CD14-positive monocyte (primary cell): ENCODE measurements around the gene ZNF407. TPM values are rescaled to one million over a fixed set of nuclear protein-coding genes. Genes with fewer than 3 reads are reported as not detected.

Experiments
- DNase-seq, 3 donors: peaks; one replicate each; pipeline ENCODE4 v3.0.0-alpha.2; 2011 to 2022
- H2AFZ ChIP-seq: 2 replicates; pipeline ENCODE4 v1.6.0; 2012; ENCODE audit warnings: mild to moderate bottlenecking, low read depth, low read length, inconsistent platforms; ENCODE audit not compliant: insufficient read depth, poor library complexity, severe bottlenecking
- H3K27ac ChIP-seq, 2 donors: 1 replicate in 1 of 2; 2 replicates in 1 of 2; pipeline ENCODE4 v1.5.1; 2012 to 2013; ENCODE audit warnings: low read length in 2 of 2, control low read depth in 1 of 2, inconsistent platforms in 1 of 2, low read depth in 1 of 2, mild to moderate bottlenecking in 1 of 2
- H3K27me3 ChIP-seq, 2 donors: one replicate each; pipeline versions ENCODE4 v1.6.0 to v1.6.1; 2011 to 2013; ENCODE audit warnings: low read length in 2 of 2; ENCODE audit not compliant: control insufficient read depth in 2 of 2, insufficient read depth in 2 of 2
- H3K36me3 ChIP-seq, 2 donors: replicated peaks in 1 of 2; 1 replicate in 1 of 2; 2 replicates in 1 of 2; pipeline versions ENCODE4 v1.5.1 to v1.6.1; 2012 to 2013; ENCODE audit warnings: low read length in 2 of 2, control low read depth in 1 of 2, inconsistent platforms in 1 of 2, mild to moderate bottlenecking in 1 of 2; ENCODE audit not compliant: insufficient read depth in 2 of 2, control insufficient read depth in 1 of 2
- H3K4me1 ChIP-seq, 2 donors: 1 replicate in 1 of 2; 2 replicates in 1 of 2; pipeline versions ENCODE4 v1.5.1 to v1.6.1; 2012 to 2013; ENCODE audit warnings: low read length in 2 of 2, control low read depth in 1 of 2, inconsistent platforms in 1 of 2, mild to moderate bottlenecking in 1 of 2, moderate library complexity in 1 of 2; ENCODE audit not compliant: insufficient read depth in 2 of 2, control insufficient read depth in 1 of 2
- H3K4me2 ChIP-seq: replicated peaks from 2 replicates; pipeline ENCODE3; 2012; ENCODE audit warnings: low read length, moderate library complexity, mild to moderate bottlenecking; ENCODE audit not compliant: poor library complexity, severe bottlenecking; ENCODE audit errors: extremely low read depth
- H3K4me3 ChIP-seq, 3 experiments: fragments of 200-600 bp in 1 of 3; sonication (generic) in 1 of 3; replicated peaks in 1 of 3; 1 replicate in 2 of 3; 2 replicates in 1 of 3; pipeline ENCODE4 v1.5.1; 2011 to 2013; ENCODE audit warnings: low read length in 3 of 3, mild to moderate bottlenecking in 3 of 3, control low read depth in 2 of 3, low read depth in 2 of 3, inconsistent platforms in 1 of 3, moderate library complexity in 1 of 3
- H3K79me2 ChIP-seq: 2 replicates; pipeline ENCODE4 v1.6.0; 2012; ENCODE audit warnings: mild to moderate bottlenecking, control low read depth, inconsistent platforms, low read length, moderate library complexity; ENCODE audit not compliant: insufficient read depth
- H3K9ac ChIP-seq: 2 replicates; pipeline ENCODE4 v1.6.0; 2017; ENCODE audit warnings: low read length, mild to moderate bottlenecking; ENCODE audit not compliant: insufficient read depth, poor library complexity, severe bottlenecking
- H3K9me3 ChIP-seq, 2 donors: replicated peaks in 1 of 2; 1 replicate in 1 of 2; 2 replicates in 1 of 2; pipeline versions ENCODE4 v1.5.1 to v1.6.1; 2012 to 2013; ENCODE audit warnings: low read length in 2 of 2, control low read depth in 1 of 2; ENCODE audit not compliant: control insufficient read depth in 1 of 2, insufficient read depth in 1 of 2
- H4K20me1 ChIP-seq: 2 replicates; pipeline ENCODE4 v1.6.0; 2012; ENCODE audit warnings: mild to moderate bottlenecking, low read length, control low read depth, moderate library complexity; ENCODE audit not compliant: insufficient read depth
- H3K27ac Mint-ChIP-seq, 7 donors: one replicate each; pipeline ENCODE4 v1.8.0; 2020; ENCODE audit warnings: mild to moderate bottlenecking in 7 of 7, mixed read lengths in 7 of 7, moderate library complexity in 6 of 7, inconsistent platforms in 2 of 7
- H3K27me3 Mint-ChIP-seq, 3 donors: one replicate each; pipeline ENCODE4 v1.8.0; 2021 to 2022; ENCODE audit warnings: low read depth in 3 of 3, mild to moderate bottlenecking in 3 of 3, mixed read lengths in 3 of 3, moderate library complexity in 3 of 3, inconsistent platforms in 1 of 3
- H3K36me3 Mint-ChIP-seq, 2 donors: one replicate each; pipeline ENCODE4 v1.8.0; 2020; ENCODE audit warnings: mixed read lengths in 2 of 2, inconsistent platforms in 1 of 2, mild to moderate bottlenecking in 1 of 2
- H3K4me1 Mint-ChIP-seq: one replicate; pipeline ENCODE4 v1.8.0; 2020; ENCODE audit warnings: mild to moderate bottlenecking, mixed read lengths
- H3K4me3 Mint-ChIP-seq, 2 donors: one replicate each; pipeline ENCODE4 v1.8.0; 2020; ENCODE audit warnings: mild to moderate bottlenecking in 2 of 2, mixed read lengths in 2 of 2, moderate library complexity in 1 of 2
- H3K9me3 Mint-ChIP-seq, 7 donors: one replicate each; pipeline ENCODE4 v1.8.0; 2020 to 2022; ENCODE audit warnings: mixed read lengths in 7 of 7, mild to moderate bottlenecking in 6 of 7, moderate library complexity in 6 of 7, inconsistent platforms in 2 of 7
- CTCF ChIP-seq: fragments of 200-600 bp; IDR thresholded peaks from one replicate; pipeline ENCODE4 v1.8.0; 2022; ENCODE audit warnings: antibody characterized with exemption, mild to moderate bottlenecking
- WGBS: methylation state at CpG from one replicate; pipeline ENCODE4 v1.1.5; 2013; ENCODE audit warnings: missing lambda C conversion rate; ENCODE audit not compliant: insufficient coverage; 5-methylcytosine and 5-hydroxymethylcytosine counted together
- intact Hi-C, 2 donors: fragments of 100-400 bp; cut with micrococcal nuclease; formaldehyde crosslinking; loops; one replicate each; pipeline versions ENCODE4 v1.15.0 to v1.15.1; 2023
- polyA plus RNA-seq, 3 donors: library from polyadenylated mRNA; depleted of rRNA in 1 of 3; unstranded in 2 of 3; stranded (reverse) in 1 of 3; fragments of 300-500 nt in 2 of 3; fragments of >200 nt in 1 of 3; fragmentation: Illumina TruSeq in 2 of 3; gene quantifications; 1 replicate in 2 of 3; 2 replicates in 1 of 3; pipeline ENCODE4 v1.2.3, GENCODE V29; 2012 to 2021

The ZNF407 gene
- polyA plus RNA-seq, 3 donors, result 1.3 to 3.6 (median 1.6) TPM

DNA sequence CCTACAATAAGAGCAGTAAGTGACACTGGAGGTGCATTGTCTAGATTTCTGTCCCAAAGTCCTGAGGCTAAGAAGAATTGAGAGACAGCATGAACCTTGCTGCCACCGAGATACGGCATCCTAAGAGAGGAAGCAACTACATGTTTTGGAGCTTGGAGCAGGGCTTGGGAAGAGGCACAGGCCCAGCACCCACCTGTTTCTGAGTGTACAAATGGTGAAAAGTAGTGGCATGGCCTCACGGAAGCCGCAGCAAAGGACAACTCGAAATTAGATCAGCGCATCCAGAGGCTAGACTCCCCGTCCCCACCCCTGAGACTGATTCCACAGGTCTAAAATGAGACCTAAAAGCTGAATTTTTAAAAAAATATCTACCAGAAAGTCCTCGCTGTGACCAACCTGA is 483.8 kb downstream of the ZNF407 start:
- Histone ChIP-seq H3K4me2 (no peak overlapping the region), H3K27me3 (no peaks in the 10 kb centered on the region), H3K4me1 (no peaks in the 10 kb centered on the region), H3K27ac (no peak overlapping the region), H2AFZ (no peak overlapping the region), H3K36me3 (no peaks in the 10 kb centered on the region), H3K4me3 (no peak overlapping the region), H3K79me2 (no peaks in the 10 kb centered on the region), H3K9ac (no peak overlapping the region), H3K9me3 (peaks cover 12 to 18% of the 10 kb centered on the region in 2 donors), H4K20me1 (no peaks in the 10 kb centered on the region)
- Mint-ChIP-seq H3K9me3 (peaks cover 14 to 32% (median 25%) of the 10 kb centered on the region in 7 donors), H3K4me1 (no peaks in the 10 kb centered on the region), H3K27ac (peak overlapping the region in 1 of 7 donors; percentile 13), H3K36me3 (no peaks in the 10 kb centered on the region), H3K27me3 (peaks cover 8 to 12% (median 11%) of the 10 kb centered on the region in 3 donors), H3K4me3 (no peak overlapping the region)
- no peak for DNase-seq
- no peak for TF ChIP-seq CTCF
- WGBS, result 96% methylated on average over 4 of the region's 8 CpGs
- intact Hi-C loops, result no loop called here

- H2AFZ ChIP-seq, result no peak overlapping the region
- Mint-ChIP-seq H3K27me3 (peaks cover 8 to 11% (median 8%) of the 10 kb centered on the region in 3 donors), H3K4me3 (no peak overlapping the region), H3K27ac (no peak overlapping the region), H3K36me3 (no peaks in the 10 kb centered on the region), H3K9me3 (peaks cover 12 to 24% (median 15%) of the 10 kb centered on the region in 7 donors), H3K4me1 (no peaks in the 10 kb centered on the region)
- no peaks in the 10 kb centered on the region for H3K4me1 ChIP-seq
- 98% methylated on average over 5 of the region's 5 CpGs for WGBS
- no peaks in the 10 kb centered on the region for H4K20me1 ChIP-seq
- no peaks in the 10 kb centered on the region for H3K36me3 ChIP-seq
- intact Hi-C loops, result no loop called here
- TF ChIP-seq CTCF, result no peak
- no peaks in the 10 kb centered on the region for H3K79me2 ChIP-seq
- H3K4me3 ChIP-seq, result no peak overlapping the region
- H3K27ac ChIP-seq, result no peak overlapping the region
- H3K9ac ChIP-seq, result no peak overlapping the region
- H3K27me3 ChIP-seq, result no peaks in the 10 kb centered on the region
- H3K4me2 ChIP-seq, result no peak overlapping the region
- peaks cover 19 to 22% of the 10 kb centered on the region in 2 donors for H3K9me3 ChIP-seq
- no peak for DNase-seq
Measured at GRCh38 chr18:75083131-75083530, 485.5 kb downstream of the ZNF407 start.
